Stimulated activated CD8-positive, alpha-beta memory T cell treated with anti-CD3 and anti-CD28 coated beads, Interleukin-7, amount 100 ng/mL, for 4 hours (primary cell): Measurements from ENCODE around the gene PUDP.

ENCODE experiments used
- DNase-seq, 2 donors: peaks; one replicate each; pipeline ENCODE4 v3.0.0-alpha.2; 2020; ENCODE audit warnings: low read depth in 2 of 2

PUDP gene

GRCh38 chrX:7074148-7074907 lies 73.6 kb downstream of the PUDP start:
- no peak for DNase-seq

- DNase-seq, result no peak
Observed at GRCh38 chrX:7073336-7073735, 74.6 kb downstream of the PUDP start.

DNA sequence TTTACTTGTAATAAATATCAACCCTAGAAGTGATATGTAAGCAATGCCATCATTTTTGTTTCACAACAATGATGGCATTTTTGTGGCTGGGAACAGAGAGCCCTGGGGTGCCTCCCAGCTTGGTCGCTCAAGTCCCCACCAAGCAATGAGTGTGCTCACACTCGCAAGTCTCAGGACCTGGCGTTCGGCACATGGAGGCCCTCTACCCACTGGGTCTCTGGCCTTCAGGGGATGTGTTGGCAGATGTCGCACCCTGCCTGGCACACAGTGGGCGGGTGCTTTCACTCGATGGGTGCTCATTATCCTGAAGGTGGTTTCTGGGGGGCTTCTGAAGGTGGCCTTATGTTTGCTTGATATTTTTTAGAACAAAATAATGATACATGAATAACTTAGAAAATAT lies 75.1 kb downstream of the PUDP start:
- DNase-seq, result no peak

GRCh38 chrX:7071390-7071789 lies 76.6 kb downstream of the PUDP start:
- DNase-seq, result no peak

GRCh38 chrX:7069556-7069955 lies 78.4 kb downstream of the PUDP start:
- no peak for DNase-seq

DNA sequence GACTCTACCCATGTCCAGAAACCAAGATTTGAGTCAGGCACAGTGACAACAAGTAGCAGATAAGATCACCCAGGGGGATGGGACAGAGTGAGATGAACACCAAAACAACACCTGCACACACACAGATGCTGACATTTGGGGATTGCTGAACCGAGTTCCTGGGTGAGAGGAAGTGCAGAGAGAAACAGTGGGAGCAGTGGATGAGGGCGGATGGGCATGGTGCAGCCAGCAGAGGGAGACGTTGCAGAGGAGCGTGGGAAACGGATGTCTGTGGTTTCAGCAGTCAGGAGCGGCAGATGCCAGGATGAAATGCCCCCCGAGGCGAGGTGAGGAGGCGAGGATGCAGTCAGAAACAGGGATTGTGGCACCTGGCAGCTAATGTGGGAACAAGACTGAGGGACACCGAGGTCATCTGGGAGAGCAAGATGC lies 79.0 kb downstream of the PUDP start:
- peak in 1 of 2 donors; percentile 8 for DNase-seq

GRCh38 chrX:7067256-7067655 lies 80.7 kb downstream of the PUDP start:
- no peak for DNase-seq

GRCh38 chrX:7065473-7065872 lies 82.5 kb downstream of the PUDP start:
- DNase-seq, result no peak

GRCh38 chrX:7062903-7063302 lies 85.0 kb downstream of the PUDP start:
- DNase-seq, result no peak

DNA sequence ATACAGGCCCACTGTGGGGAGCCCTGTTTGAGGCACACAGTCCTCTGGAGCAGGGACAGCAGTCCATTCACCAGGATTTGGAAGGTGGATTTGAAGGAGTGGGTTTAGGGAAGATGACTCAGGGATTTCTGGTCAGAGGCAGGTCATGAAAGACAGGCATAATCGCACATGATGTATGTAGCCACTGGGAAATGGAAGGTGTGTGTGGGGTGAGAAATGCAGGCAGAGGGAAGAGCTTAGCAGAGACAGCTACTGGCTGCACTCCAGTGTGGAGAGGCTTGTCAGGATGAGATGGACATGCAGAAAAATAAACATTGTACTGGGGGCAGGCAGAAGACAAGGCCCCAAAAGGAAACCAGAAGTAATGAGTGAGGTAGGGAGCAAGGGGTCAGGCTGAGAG lies 85.7 kb downstream of the PUDP start:
- no peak for DNase-seq

DNA sequence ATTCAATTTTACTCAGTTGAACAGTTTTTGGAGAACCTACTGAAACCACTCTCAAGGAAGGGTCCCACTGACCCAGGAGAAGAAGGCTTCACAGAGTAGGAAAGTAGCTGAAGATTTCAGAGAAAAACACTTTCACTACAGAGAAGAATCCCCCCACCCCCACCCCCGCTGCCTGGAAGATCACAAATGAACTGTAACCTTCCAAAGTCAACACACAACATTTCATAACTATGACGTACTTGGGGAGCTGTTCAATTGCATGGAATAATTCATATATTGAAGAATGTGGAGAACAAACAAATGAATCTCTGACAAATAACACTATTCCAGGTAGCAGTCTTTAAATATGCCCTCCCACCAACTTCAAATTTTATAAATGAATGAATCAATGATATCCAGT lies 86.5 kb downstream of the PUDP start:
- DNase-seq, result no peak

- DNase-seq, result no peak
Observed at GRCh38 chrX:7060444-7060843, 87.5 kb downstream of the PUDP start.

DNA sequence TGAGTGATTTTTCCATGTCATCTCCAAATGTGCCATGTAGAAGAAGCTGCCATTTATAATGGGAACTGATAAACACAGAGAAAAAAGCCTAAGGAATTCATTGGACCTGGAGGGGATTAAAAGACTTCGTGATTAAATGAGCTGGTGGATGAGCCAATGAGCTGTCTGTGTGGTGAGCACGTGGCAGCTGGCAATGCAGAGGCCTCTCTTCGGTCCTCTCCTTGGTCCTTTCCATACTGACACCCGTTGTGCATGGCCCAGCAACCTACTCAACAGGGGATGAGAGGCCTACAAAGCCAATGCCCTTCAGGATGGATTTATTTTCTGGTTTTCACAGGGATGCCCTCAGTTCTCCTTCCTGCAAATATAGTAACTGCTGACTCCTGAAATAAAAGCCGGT lies 88.1 kb downstream of the PUDP start:
- no peak for DNase-seq

- no peak for DNase-seq
Observed at GRCh38 chrX:7059214-7059838, 88.6 kb downstream of the PUDP start.

GRCh38 chrX:7055386-7056137 lies 92.4 kb downstream of the PUDP start:
- no peak for DNase-seq

DNA sequence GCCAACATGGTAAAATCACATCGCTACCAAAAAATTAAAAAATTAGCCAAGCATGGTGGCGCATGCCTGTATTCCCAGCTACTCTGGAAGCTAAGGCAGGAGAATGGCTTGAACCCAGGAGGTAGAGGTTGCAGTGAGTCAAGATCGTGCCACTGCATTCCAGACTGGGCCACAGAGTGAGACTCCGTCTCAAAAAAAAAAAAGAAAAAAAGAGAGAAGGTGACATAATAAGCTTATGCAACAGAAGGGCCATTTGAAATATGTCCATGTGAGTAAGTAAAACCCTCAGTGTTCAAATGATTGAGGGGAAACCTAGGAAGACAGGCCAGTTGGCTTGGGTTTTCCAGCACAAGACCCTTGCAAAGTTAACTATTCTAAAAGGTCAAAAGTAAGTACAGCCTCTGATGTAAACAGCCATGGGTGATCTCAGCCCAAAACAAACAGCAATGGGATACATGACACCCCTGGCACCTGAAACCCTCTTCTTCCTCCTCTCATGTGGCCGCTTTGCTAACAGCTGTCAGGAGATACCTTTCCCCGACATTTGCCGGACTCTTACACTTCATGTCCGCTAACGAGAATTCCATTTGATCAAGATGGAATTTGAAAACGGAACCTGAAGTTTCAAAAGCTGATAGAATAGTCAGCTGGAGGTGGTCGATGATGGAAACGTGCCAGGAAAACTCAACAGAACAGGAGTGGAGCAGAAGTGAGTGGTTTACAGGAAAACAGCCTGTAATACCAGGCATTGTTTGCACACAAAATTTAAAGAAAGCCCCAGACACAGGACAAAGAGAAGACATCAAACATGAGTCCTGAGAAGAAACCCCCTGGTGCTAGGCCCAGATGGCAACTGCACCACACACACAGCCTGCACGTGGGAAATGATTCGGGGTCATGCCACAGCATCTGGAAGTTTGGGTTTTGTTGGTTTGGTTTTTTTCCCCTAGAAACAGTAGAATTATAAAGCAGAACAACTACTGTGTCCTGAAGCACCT lies 93.4 kb downstream of the PUDP start:
- no peak for DNase-seq

GRCh38 chrX:7052541-7052940 lies 95.4 kb downstream of the PUDP start:
- no peak for DNase-seq

DNA sequence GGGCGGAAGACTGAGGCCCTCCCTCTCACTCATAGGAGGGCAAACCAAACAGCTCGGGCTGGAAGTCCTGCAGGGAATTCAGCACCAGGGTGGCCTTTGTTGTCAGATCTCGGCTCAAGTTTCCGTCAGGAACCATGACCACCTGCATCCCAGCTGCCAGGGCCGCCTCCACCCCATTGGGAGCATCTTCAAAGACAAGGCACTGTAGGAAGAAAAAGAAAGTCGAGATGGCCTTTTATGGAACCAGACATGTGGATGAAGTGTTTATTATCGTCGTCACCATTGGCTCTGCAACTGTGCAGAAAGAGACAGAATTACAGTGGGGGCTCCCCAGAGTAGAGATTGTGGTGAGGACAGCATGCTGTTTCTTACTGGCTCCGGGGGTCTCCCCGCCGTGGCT lies 97.7 kb downstream of the PUDP start:
- no peak for DNase-seq

DNA sequence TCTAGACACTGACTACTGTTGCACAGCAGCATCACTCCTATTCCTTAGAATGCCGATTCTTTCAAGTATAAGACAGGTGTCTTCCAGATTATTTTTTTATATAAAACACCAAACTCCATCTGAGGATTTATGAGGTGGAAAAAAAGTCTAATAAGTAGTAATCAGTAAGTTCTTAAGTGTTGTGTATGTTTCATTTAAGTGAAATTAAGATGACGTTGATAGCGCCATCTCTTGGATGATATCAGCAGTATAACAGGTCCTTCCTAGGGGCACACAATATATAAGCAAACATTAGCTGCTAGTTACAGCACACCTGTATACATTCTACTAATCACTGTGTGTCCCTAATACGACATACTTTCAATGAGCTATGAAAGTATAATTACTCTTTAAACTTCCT lies 100.0 kb downstream of the PUDP start:
- no peak for DNase-seq

GRCh38 chrX:7045238-7045955 lies 102.6 kb downstream of the PUDP start:
- DNase-seq, result no peak
